NB4 (cell line): Measurements from ENCODE around the gene GBP7.

Experiments
- DNase-seq: peaks from one replicate; pipeline ENCODE4 v3.0.0; 2010; ENCODE audit warnings: low read depth
- H3K4me3 ChIP-seq: one replicate; pipeline ENCODE4 v1.5.1; 2011; ENCODE audit warnings: mild to moderate bottlenecking, low read depth, low read length, moderate library complexity
- CTCF ChIP-seq: IDR thresholded peaks from one replicate; pipeline ENCODE4 v1.5.1; 2012; ENCODE audit warnings: low read depth, low read length
- MAX ChIP-seq: IDR thresholded peaks from 2 replicates; pipeline ENCODE4 v1.6.1; 2011; ENCODE audit warnings: low read depth, low read length
- MYC ChIP-seq: IDR thresholded peaks from 2 replicates; pipeline ENCODE4 v1.6.1; 2011; ENCODE audit warnings: low read depth, low read length
- POLR2A ChIP-seq: IDR thresholded peaks from 2 replicates; pipeline ENCODE4 v1.6.1; 2011; ENCODE audit warnings: mild to moderate bottlenecking; ENCODE audit not compliant: insufficient read length; ENCODE audit errors: extremely low read depth

Gene GBP7

GRCh38 chr1:89114662-89115061 is 61.1 kb downstream of the GBP7 start:
- TF ChIP-seq CTCF (no peak), MAX (no peak), POLR2A (no peak), MYC (no peak)
- no peak overlapping the region for H3K4me3 ChIP-seq
- no peak for DNase-seq

- no peak overlapping the region for H3K4me3 ChIP-seq
- TF ChIP-seq MAX (no peak), CTCF (no peak), MYC (no peak), POLR2A (no peak)
- DNase-seq = no peak
These were observed 62.8 kb downstream of the GBP7 start for GRCh38 chr1:89112871-89113613.

GRCh38 chr1:89104687-89105086 is 71.1 kb downstream of the GBP7 start:
- DNase-seq = no peak
- H3K4me3 ChIP-seq = no peak overlapping the region
- TF ChIP-seq POLR2A = no peak
- TF ChIP-seq CTCF = no peak

- no peak overlapping the region for H3K4me3 ChIP-seq
- DNase-seq = no peak
- no peak for TF ChIP-seq CTCF
- TF ChIP-seq POLR2A = no peak
- TF ChIP-seq MAX = no peak
- TF ChIP-seq MYC = no peak
These were observed 71.7 kb downstream of the GBP7 start for GRCh38 chr1:89104147-89104546.

GRCh38 chr1:89102021-89102420 is 73.8 kb downstream of the GBP7 start:
- no peak overlapping the region for H3K4me3 ChIP-seq
- TF ChIP-seq POLR2A (no peak), CTCF (no peak), MAX (no peak), MYC (no peak)
- no peak for DNase-seq

GRCh38 chr1:89100412-89100811 is 75.4 kb downstream of the GBP7 start:
- H3K4me3 ChIP-seq = no peak overlapping the region
- TF ChIP-seq MYC (no peak), MAX (no peak), POLR2A (no peak), CTCF (no peak)
- no peak for DNase-seq
